ENCODE results near the gene SHISA4.

GRCh38 chr1:201849372-201850052, 39.2 kb upstream of the SHISA4 start:
- TF ChIP-seq REST (IDR thresholded peaks at IDR 0.05; ENCODE audit: insufficient read depth in 1 of 2, low read depth in 2 of 2, low read length in 2 of 2) = no peak
- TF ChIP-seq POLR2AphosphoS5 (IDR thresholded peaks at IDR 0.05; ENCODE audit: low read depth, low read length) = no peak
